ENCODE results near the gene RBM7.
A peak's percentile ranks its signal among the peaks of the same experiment; 100 is the strongest.

RBM7 gene

DNA sequence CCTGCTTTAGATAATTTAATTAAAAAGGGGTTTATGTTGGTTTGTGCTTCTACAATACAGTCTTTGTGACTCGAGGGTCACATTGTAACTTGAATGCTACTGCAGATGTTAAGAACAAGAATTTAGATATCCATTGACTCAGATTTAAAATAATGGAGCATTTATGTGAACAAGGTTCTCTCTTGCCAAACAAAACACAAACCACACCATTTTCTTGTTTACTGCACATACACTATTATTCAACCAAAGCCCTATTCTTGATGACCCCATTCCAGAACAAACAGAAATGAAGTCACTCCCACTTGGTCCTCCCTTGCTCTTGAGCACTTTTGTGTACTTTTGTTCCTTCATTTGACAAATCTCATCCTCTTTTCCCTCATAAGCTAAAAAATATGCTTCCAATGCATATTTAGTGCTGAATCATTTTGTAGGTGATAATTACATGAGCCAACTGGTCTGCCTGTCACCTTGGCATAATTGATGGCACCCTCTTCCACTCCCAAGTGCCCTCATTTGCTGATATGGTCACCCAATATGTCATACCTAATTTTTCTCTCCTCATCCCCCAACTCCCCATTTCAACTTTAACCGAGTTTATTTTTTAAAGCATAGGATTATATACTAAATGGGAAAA lies 3.0 kb upstream of the RBM7 start:
- no peak for DNase-seq

DNA sequence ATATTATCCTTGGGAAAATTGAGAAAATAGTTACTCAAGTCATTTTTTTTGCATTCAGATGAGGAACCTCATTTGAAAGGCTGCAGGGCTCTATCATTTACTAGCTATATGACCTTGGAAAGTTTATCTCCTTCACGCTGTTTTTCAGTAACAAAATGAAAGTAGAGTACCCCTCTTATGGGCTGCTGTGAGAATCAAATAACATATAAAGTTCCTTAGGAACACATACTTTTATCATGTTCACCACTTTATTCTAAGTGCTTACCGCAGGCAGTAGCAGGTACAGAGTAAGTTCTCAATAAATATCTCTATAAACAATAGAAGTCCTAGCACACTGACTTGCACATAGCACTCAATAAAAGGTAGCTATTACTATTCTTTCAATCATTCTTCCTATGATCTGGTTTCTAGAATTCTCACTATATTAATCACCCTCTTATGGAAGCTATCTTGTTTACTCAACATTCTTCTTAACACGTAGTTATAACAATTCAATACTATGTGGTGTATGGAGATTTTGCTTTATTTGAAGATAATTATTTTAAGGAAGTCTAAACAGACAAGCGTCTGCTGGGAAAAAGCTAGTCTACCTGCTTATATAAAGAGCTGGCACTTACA lies 2.1 kb upstream of the RBM7 start:
- no peak for DNase-seq

DNA sequence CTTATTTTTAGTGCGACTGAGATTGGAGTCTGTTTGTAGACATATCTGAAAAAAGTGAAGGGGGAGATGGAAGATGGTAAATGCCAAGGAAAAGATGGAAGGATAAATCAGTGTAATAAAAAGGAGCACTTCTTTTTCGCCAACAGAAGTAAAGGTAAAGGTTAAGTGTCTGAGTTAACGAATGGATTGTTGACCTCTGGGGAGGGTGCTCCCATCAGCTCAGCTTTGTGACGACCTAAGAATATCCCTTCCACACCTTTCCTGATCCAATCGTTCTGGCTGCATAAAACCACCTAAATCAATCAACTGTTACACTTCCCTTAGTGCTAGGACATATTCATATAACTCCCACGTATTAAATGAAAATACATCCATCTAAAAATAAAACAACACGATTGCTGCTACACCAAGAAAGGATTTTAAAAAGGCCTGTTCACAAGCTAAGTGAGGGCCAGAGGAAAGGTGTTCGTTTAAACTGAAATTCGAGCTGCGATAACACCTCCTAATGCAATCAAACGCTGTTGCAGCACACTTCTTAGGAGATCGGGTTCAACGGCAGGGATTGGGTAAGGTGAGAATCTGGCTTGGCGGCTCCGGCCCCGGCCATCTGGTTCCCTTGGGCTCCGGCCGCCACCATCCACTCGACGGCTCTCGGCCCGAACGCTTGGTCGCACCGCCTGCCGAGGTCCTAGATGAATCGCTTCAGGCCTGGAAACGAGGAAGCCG lies 813 bp upstream of the RBM7 start:
- no peak for DNase-seq

DNA sequence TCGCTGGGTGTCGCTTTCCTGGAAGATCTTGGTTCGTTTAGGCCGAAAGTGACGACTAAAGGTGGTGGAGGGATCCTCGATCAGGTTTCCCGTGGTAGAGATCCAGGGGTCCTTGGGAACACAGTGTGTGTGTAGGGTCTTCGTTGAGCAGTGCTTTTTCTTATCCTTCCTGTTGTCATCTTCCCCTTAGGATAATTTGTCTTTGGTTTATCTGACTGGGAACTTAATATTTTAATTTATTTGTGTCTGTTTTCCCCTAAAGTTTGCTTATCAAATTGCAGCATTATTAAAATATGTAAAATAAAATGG lies 403 bp downstream of the RBM7 start:
- DNase-seq = no peak

DNA sequence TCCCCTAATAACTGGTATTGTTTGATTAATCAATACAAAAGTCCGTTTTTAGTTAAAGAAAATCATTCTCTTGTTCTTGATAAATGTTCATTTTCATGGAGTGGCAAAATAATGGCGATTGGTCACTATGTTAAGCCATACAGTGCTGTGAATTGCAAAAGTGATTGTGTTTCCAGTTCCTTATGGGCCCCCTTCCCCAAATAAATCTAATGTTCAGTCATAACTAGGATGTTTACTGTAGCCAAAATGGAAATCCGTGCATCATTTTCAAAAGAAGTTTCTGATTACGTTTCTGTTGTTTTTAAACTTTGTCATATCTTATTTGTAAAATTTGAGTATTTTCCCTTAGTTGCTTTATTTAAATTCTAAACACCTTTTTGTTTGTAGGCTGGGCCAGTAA lies 845 bp downstream of the RBM7 start:
- no peak for DNase-seq

DNA sequence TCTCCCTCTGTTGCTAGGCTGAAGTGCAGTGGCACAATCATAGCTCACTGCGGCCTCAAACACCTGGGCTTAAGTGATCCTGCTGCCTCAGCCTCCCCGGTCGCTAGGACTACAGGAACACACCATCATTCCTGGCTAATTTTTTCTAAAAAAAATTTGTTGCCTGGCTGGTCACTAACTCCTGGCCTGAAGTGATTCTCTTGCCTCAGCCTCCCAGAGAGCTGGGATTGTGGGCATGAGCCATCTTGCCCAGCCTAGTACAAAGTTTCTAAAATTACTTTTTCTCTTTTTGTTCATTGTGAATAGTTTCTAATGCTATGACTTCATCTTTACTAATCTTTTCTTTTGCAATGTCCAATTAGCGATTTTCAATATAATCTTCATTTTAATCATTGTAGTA lies 12.5 kb downstream of the RBM7 start:
- no peak for DNase-seq

DNA sequence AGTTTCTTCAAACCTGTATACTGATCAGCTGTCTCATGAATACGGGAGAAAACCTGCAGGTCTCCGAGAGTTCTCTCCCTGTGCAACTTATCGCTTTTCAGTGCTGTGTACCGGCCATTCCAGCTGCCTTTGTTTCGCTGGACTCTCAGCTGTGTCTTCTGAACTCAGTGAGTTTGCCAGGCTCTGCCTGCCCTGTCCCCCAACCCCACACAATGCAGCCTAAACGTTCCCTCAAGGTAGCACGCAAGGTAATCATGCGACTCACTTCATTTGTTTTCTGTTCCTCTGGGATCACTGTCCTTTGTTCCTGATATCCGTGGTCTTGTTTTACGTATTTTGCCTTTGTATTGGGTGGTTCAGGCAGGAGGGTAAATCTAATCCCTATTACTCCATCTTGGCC lies 13.5 kb downstream of the RBM7 start:
- DNase-seq = no peak

DNA sequence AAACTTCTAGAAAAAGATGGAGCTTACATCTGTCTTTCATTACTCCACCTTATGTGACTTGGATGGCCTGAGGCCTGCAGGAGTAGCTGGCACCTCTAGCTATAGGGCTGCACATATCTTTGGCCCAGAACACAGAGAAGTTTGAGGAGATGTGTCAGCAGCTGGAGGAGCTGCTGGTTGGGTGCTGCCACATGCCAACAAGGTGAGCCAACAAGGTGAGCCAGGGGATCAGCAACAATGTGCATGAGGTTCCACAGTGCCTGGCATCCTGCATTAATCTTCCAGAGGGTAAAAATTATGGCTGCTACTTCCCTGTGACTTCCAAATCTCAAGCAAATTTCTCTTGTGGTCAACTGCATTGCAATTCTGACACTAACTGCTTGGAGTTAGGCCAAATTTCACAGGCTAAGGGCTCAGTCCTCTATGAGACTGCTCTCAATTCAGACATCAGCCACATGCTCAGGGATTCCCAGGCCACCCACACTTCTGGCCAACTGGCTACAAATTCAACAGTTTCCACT lies 16.0 kb downstream of the RBM7 start:
- DNase-seq = no peak

DNA sequence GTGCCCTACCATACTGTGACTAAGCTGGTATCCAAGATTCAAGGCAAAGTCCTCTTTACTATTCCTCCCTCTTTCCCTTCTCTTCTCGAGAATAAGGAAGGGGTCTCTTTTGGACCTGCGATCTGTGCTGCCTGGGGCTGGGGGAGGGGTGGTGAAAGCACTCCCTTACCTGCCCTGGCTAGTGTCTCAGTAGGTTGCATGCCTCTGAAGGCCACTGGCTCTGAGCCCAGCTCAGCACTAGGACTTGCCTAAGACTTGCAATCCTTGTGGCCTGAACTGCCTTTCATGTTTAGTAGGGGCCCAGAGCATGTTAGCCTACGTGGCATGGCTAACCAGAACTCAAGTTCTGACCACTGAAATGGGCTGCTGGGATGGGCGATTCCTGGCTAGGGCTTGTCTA lies 25.8 kb downstream of the RBM7 start:
- DNase-seq = no peak

DNA sequence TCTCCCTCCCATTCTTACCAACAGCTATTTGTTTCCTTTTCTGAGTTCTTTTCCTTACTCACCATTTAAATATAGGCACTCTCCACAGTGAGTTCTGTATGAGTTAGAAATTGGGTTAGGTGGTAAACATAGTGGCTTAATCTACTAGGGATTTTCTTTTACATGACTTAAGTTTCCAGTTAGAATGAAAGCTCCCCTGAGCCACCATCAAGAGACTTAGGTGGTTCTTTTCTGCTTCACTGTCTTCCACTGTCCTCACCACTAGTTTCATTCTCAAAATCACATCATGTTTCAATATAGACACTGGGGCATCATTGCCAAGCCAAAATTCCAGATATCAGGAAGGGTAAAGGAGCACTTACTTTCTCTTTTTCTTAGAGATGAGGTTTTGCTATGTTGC lies 29.8 kb downstream of the RBM7 start:
- no peak for DNase-seq

DNA sequence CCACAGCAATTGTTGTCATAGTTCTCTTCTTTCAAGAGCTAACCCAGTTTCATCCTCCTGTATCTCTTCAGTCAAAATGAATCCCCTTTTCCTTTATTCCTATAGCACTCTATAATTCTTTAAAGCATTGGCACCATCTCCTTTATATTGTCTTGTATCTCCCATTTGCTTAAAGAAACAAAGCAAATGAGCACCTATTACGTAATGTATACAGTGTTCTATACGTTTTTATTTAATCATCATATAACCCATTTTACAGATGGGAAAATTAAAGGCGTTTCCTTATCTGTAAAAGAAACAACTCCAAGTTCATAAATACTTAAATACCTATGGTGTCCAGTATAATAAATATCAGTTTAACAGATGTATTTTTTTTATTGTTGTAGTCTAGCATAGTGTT lies 32.4 kb downstream of the RBM7 start:
- no peak for DNase-seq

DNA sequence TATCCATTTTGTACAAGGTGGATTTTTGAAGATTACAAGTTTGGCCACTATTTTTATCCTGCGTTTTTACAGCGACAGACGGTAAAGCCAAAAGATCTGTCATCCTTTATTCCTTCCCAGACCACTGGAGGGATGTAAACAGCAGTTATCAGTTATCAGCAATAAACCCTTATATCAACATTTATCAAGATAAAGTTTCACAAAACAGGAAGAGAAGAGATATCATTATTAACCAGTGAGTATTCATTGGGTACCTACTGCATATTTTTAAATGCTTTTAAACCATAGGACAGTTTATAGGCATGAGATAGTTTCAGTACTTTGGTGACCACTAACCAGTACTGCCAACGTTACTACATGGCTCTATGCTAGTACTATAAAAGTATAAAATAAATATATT lies 32.9 kb downstream of the RBM7 start:
- DNase-seq = no peak

DNA sequence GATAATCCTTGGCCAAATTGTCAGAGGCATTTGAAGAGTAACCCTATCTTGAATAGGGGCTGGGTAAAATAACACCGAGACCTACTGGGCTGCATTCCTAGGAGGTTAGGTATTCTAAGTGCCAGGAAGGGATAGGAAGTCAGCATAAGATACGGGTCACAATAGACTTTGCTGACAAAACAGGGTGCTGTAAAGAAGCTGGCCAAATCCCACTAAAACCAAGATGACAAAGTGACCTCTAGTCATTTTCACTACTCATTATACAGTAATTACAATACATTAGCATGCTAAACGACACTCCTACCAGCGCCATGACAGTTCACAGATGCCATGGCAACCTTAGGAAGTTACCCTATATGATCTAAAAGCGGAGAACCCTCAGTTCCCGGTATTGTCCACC lies 37.8 kb downstream of the RBM7 start:
- DNase-seq = no peak

DNA sequence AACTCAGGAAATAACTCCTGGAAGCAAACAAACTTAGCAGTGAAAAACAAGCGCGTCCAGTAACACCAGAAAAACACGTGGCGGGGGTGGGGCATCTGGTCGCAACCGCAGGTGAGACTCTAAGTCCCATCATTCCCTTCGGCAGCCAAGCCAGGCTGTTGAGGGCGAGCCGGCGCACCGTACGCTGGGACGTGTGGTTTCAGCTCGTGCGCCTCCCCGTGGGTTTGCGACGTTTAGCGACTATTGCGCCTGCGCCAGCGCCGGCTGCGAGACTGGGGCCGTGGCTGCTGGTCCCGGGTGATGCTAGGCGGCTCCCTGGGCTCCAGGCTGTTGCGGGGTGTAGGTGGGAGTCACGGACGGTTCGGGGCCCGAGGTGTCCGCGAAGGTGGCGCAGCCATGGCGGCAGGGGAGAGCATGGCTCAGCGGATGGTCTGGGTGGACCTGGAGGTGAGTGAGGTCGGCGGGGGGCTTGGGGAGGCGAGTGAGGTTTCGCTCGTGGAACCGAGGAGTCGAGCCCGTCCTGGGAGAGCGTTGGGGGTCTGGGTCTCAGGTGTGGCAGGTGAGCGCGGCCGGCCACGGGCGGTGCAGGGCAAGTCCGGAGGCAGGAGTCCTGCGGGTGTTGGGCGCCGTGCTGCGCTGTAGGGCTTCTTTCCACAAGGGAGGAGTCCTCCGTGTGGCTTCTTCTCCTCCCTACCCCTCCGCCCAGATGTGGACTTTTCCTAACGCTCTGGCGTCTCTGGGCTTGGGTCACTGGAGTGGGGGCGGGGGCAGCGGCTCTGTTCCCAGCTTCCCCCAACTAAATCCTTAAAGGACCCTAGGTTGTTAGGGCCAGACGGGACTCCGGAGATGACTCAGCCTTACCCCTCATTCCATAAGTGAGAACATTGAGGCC lies 39.0 kb downstream of the RBM7 start, which contains the start of gene REXO2:
Gene REXO2, plus strand, starts transcription at position 239 of the 892 bp plus-strand sequence. Its CDS starts 62 bp downstream, at position 301.
- DNase-seq = peak; percentile 92

DNA sequence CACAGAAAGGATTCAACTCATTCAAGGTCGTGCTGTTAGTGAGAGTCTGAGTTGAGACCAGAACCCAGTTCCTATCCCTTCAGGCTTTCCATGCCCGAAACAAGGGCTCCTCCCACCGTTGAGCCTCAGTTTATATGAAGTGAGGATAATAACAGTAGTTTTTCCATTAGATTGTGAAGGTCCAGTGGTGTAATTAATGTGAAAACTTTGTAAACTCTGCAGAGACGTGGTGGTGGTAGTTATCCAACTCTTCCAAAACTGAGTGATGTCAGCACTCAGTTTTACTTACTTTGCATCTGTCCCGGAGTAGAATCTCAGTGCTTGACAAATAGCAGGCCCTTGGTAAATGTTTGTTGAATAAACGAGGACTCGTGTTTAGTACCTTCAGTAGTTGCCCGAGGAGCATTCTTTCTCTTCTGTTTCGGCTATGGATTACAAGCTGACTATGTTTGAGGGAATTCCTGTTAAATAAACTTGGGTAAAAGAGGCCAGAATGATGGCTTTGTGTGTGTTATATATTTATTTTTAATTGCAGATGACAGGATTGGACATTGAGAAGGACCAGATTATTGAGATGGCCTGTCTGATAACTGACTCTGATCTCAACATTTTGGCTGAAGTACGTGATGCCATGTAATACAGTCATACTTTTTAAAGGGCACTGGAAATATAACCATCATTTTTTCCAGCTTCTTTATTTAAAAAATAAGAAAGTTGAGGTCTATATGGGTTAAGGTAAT lies 39.8 kb downstream of the RBM7 start:
- DNase-seq = no peak

DNA sequence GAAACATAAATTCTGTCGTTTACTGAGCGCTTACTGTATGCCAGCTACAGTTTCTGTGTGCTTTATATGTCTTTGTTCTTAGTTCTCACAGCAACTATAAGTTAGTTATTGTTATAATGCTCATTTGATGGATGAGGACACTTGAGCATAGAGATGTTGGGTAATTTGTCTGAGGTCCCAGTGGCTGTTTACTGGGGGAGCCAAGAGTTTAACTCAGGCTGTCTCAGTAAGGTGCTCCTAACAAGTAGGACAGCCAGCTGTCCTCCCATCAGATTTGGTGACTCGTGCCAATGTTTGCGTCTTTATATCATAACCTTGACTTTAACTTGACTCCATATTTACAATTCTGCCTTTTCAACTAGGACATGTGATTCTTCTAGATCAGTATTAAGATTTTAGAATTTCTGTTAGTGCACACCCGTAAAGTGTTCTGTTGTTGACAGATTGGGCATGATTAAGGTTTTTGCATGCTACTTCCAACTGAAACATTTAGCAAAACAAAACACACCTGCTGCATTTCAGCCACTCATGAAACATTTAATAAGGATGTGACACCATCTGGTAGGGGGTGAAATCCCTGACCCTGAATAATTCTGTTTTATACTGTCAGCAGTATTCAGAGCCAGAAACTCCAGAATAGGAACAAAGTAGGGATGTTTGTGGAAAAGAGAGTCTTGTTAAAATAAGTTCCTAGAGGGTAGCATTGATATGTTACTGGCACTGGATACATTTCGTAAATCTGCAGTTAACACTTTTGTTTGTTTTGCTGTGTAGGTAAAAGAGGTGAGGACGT lies 40.7 kb downstream of the RBM7 start:
- DNase-seq = no peak

DNA sequence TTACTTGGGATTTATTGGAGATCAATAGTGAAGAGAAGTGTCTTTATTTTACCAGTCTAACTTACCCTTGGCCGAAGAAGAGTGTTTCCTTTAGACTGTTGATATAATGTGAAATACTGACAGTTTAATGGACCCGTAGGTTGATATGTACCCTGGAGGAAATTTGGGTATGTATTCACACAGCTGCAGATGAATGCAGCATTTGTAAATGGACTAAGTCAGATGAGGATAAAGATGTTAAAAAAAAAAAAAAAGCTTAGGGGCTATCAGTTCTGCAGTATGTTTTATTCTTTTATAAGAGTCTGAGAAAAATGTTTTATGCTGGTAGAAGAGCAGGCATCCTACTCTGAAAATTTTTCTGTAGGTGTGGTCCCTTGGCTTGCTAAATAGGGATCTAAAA lies 41.5 kb downstream of the RBM7 start:
- no peak for DNase-seq

DNA sequence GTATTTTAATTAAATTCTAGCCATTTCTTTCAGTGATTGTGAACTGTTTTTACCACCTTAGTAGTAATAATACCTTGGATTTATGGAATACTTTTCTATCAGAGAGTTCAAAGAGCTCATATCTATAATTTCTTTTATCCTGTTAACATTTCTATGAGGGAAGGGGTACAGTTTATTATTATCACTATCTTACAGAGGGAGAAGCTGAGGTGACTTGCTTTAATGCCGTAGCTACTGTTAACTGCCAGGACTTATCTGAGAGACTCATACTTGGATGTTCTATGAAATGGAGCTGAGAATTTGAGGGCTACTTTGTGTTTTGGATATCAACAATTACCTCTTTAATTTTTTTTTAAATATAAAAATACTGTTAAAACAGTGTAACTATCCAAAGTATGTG lies 42.1 kb downstream of the RBM7 start:
- no peak for DNase-seq

DNA sequence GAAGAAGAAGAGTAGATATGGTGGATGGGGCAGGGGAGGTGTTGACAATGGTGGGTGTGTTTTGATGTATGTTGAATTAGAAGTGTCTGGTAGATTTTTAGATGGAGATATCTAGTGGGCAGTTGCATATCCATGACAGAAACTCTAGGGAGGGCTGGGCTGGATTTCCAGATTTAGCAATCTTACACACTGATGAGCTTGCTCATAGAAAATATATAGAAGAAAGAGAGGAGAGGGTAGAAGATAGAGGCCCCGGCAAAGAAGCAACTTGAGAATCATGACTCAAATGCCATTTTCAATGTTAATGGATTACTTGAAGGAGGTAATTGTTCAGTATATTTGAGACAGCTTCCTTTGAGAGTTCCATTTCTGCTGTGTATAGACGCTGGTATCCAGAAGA lies 47.0 kb downstream of the RBM7 start:
- DNase-seq = no peak

DNA sequence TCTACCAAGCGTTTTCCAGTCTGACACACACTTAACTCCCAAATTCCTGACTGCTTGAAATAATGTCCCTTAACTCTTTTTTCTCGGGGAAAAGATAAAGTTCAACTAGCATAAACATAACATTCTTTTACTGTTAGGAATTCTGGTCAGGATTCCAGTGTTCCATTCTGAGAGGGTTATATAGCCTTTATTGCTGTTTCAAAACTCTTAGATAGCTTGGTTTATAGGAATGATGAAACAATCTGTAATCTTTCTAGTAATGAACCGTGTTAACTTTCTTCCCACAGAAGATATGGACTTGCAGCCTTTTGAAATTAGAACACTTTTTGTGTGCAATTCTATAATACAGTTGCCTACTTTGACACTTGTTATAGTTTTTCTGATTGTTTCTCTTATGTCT lies 47.4 kb downstream of the RBM7 start:
- DNase-seq = no peak

DNA sequence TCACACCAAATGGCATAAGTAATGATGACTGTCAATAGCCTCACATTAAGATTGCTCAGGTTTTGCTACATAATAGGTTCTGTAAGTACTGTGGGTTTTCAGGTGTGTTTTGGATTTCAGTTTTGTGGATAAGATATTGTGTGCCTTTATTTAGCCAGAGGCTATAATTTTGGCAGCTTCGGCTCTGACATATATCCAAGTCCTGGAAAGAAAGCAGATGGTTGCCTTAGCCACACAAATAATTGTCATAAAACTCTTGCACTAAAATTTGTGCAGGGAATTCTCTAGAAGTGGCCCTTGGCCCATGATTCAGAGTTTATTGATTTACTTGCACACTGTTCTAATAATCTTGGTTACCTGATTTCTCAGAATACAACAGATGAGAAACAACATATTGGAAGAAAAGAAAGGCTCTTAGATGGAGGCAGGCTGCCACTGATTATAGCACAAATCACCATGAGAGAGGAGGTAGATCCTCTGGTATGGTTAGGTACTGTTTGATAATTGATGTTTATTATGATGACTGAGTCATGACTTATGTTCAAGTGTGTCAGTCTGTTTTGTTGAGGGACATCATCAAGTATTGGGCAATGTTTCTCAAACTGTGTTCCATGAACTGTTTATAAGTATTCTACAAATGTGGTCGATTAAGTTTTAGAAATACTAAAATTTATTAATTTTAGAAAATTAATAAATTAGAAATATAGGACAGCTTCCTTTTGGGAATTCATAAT lies 48.5 kb downstream of the RBM7 start:
- DNase-seq = no peak

Data from activated CD4-positive, CD25-positive, alpha-beta regulatory T cell treated with anti-CD3 and anti-CD28 coated beads, Interleukin-2, amount 50 U/mL, for 72 hours (primary cell).